ENCODE results near the gene LRRC3.

GRCh38 chr21:44500111-44500510, 44.8 kb downstream of the LRRC3 start:
- TF ChIP-seq, protein P1, sequence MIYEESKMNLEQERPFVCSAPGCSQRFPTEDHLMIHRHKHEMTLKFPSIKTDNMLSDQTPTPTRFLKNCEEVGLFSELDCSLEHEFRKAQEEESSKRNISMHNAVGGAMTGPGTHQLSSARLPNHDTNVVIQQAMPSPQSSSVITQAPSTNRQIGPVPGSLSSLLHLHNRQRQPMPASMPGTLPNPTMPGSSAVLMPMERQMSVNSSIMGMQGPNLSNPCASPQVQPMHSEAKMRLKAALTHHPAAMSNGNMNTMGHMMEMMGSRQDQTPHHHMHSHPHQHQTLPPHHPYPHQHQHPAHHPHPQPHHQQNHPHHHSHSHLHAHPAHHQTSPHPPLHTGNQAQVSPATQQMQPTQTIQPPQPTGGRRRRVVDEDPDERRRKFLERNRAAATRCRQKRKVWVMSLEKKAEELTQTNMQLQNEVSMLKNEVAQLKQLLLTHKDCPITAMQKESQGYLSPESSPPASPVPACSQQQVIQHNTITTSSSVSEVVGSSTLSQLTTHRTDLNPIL (CRISPR knock-in tag; IDR thresholded peaks at IDR 0.05; ENCODE audit: low read depth): no peak
- no peak for TF ChIP-seq TOX (CRISPR knock-in tag; IDR thresholded peaks at IDR 0.05; ENCODE audit: borderline replicate concordance)
- TF ChIP-seq BACH2 (CRISPR knock-in tag; IDR thresholded peaks at IDR 0.05; ENCODE audit: borderline replicate concordance): no peak
- no peak for TF ChIP-seq TCF4 (CRISPR knock-in tag; IDR thresholded peaks at IDR 0.05; ENCODE audit: borderline replicate concordance)
- no peak for TF ChIP-seq ZC3H10 (CRISPR knock-in tag; IDR thresholded peaks at IDR 0.05)
- TF ChIP-seq ESRRG (CRISPR knock-in tag; IDR thresholded peaks at IDR 0.05): no peak
- no peak for TF ChIP-seq PPARA (CRISPR knock-in tag; IDR thresholded peaks at IDR 0.05; ENCODE audit: borderline replicate concordance)
- TF ChIP-seq OSR1 (CRISPR knock-in tag; IDR thresholded peaks at IDR 0.05): no peak
- TF ChIP-seq PATZ1 (CRISPR knock-in tag; IDR thresholded peaks at IDR 0.05; ENCODE audit: borderline replicate concordance): no peak
